Skeletal muscle tissue (tissue), 4 donors: Measurements from ENCODE around the gene IGFBP6. TPM values are rescaled to one million over a fixed set of nuclear protein-coding genes. Genes with fewer than 3 reads are reported as not detected.

Experiments used
- H3K27ac ChIP-seq: one replicate; pipeline ENCODE4 v1.7.0; 2013; ENCODE audit warnings: mild to moderate bottlenecking, low read depth, low read length, inconsistent platforms
- H3K27me3 ChIP-seq, 3 donors: one replicate each; pipeline ENCODE4 v1.7.0; 2013; ENCODE audit warnings: low read length in 3 of 3; ENCODE audit not compliant: control insufficient read depth in 3 of 3, insufficient read depth in 3 of 3
- H3K36me3 ChIP-seq, 3 donors: one replicate each; pipeline ENCODE4 v1.7.0; 2013; ENCODE audit warnings: low read length in 3 of 3; ENCODE audit not compliant: control insufficient read depth in 3 of 3, insufficient read depth in 3 of 3
- H3K4me1 ChIP-seq, 3 donors: one replicate each; pipeline ENCODE4 v1.7.0; 2013; ENCODE audit warnings: low read length in 3 of 3, mild to moderate bottlenecking in 3 of 3; ENCODE audit not compliant: control insufficient read depth in 3 of 3, insufficient read depth in 3 of 3
- H3K4me3 ChIP-seq, 3 donors: one replicate each; pipeline ENCODE4 v1.7.0; 2013; ENCODE audit warnings: low read length in 3 of 3
- H3K9ac ChIP-seq, 3 donors: one replicate each; pipeline ENCODE4 v1.7.0; 2013; ENCODE audit warnings: low read length in 3 of 3, mild to moderate bottlenecking in 3 of 3, moderate library complexity in 2 of 3, low read depth in 1 of 3
- H3K9me3 ChIP-seq, 3 donors: one replicate each; pipeline ENCODE4 v1.7.0; 2013; ENCODE audit warnings: low read length in 3 of 3; ENCODE audit not compliant: control insufficient read depth in 3 of 3
- total RNA-seq: library from RNA; depleted of rRNA; stranded (reverse); fragments of >200 nt; gene quantifications from one replicate; pipeline ENCODE4 v1.2.3, GENCODE V29; 2014
- donor health status: Osteomylitis.

The IGFBP6 gene
- total RNA-seq, 1 donor from 2014 or later = 89.8 TPM

DNA sequence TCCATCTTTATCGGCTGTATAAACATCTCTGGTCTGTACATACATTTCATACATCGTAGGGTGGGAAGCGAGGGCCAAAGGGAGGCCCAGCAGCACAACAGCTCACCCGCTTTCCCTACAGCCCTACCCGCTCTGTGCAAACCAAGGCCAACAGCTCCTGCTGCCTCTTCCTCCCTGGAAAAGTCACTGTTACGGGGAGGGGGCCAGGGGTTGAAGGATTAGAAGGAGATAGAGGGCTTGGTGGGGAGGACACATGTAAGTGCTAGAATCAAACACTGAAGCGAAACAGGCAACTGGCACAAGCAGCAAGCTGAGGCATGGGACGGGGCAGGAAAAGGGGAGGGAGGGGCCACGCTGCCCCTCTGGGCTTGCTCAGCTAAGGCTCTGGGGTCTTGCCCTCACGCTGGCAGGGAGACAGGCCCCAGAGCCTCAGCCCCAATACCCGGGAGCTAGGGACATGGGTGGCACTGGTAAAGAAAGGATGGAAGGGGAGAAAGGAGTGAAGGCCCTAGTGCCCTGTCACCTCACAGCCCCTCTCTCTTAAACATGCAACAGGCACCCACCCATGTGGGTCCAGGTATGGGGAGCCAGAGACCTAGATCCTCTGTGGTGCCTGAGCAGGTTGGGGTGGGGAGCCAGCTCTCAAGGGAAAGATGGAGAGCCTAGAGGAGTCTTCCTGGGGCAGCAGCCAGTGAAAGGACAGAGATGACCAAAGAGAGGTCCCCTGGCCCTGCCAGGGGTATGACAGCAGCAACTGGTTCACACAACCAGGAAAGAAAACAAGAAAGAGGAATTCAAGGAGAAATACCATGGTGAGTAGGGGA lies 32.6 kb upstream of the IGFBP6 start:
- peaks cover 44 to 47% (median 45%) of the 10 kb centered on the region in 3 donors for H3K36me3 ChIP-seq
- H3K4me1 ChIP-seq = peaks cover 72 to 77% (median 73%) of the 10 kb centered on the region in 3 donors
- H3K4me3 ChIP-seq = no peak overlapping the region
- no peaks in the 10 kb centered on the region for H3K27me3 ChIP-seq
- peak overlapping the region; percentile 58 for H3K27ac ChIP-seq
- peak overlapping the region in 1 of 3 donors; percentile 50 for H3K9ac ChIP-seq
- H3K9me3 ChIP-seq = no peaks in the 10 kb centered on the region

DNA sequence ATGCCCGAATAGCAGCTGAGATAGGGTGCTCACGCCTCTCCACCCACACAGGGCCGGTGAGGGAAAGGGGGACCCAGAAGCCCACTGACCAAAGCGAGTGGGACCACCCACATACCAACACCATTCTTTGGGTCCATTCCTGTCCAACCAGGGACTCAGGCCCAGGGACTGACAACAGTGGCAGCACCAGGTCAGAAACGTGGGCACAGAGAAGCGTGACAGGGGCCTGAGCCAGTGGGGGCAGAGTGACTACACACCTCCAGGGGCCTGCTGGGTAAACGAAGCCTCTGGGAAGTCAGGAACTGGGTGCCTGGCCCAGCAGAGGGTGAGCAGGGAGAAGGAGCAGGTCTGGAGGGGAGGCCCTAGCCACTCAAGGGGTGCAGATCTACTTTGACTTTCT lies 32.0 kb upstream of the IGFBP6 start:
- Histone ChIP-seq H3K27me3 (no peaks in the 10 kb centered on the region), H3K9ac (peak overlapping the region in 1 of 3 donors; percentile 68), H3K36me3 (peaks cover 39 to 41% (median 40%) of the 10 kb centered on the region in 3 donors), H3K4me1 (peaks cover 70 to 76% (median 73%) of the 10 kb centered on the region in 3 donors), H3K27ac (peak overlapping the region; percentile 58), H3K9me3 (no peaks in the 10 kb centered on the region), H3K4me3 (peak overlapping the region in 1 of 3 donors; percentile 67)

DNA sequence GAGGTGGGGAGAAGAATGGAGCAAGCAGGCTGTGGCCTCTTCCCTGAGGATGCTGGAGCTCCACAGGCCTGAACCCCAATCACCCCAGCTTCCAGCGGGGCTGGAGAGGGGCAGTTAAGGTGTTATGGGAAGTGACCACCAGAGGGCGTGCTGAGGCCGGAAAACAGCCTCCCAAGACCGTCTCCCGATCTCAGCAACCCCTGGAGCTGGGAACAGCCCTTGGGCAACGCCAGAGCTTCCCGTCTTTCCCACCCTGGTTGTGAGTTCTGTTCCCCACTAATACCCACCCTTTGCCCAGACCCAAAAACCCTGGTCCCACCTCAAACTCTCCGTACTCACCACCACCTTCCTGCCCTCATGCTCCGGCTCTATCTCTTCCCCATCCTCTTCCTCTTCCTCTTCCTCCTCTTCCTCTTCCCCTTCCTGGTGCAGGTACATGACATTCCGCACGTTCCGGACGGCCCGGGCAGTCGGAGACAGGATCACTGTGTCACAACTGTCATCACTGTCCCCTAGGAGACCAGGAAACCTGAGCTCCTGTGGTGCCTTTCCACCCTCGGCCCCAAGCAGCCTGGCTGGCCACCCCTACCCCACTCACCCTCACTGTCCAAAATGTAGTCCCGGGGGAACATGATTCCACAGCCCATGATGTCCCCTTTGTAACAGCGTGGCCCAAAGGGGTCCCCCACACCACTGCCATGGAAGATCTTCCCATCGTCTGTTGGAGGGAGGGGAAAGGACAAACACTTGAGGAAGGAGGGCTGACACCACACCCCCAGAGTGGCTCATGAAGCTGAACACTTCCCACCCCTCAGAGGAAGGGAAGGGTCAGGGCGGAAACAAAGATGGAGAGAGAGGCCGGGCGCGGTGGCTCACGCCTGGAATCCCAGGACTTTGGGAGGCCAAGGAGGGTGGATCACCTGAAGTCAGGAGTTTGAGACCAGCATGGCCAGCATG lies 31.2 kb upstream of the IGFBP6 start:
- peak overlapping the region; percentile 9 to 67 (median 45) for H3K4me3 ChIP-seq
- H3K9me3 ChIP-seq = no peaks in the 10 kb centered on the region
- H3K36me3 ChIP-seq = peaks cover 38 to 39% (median 39%) of the 10 kb centered on the region in 3 donors
- no peaks in the 10 kb centered on the region for H3K27me3 ChIP-seq
- H3K9ac ChIP-seq = peak overlapping the region; percentile 32 to 68 (median 63)
- H3K4me1 ChIP-seq = peaks cover 67 to 73% (median 72%) of the 10 kb centered on the region in 3 donors
- H3K27ac ChIP-seq = peak overlapping the region; percentile 75

DNA sequence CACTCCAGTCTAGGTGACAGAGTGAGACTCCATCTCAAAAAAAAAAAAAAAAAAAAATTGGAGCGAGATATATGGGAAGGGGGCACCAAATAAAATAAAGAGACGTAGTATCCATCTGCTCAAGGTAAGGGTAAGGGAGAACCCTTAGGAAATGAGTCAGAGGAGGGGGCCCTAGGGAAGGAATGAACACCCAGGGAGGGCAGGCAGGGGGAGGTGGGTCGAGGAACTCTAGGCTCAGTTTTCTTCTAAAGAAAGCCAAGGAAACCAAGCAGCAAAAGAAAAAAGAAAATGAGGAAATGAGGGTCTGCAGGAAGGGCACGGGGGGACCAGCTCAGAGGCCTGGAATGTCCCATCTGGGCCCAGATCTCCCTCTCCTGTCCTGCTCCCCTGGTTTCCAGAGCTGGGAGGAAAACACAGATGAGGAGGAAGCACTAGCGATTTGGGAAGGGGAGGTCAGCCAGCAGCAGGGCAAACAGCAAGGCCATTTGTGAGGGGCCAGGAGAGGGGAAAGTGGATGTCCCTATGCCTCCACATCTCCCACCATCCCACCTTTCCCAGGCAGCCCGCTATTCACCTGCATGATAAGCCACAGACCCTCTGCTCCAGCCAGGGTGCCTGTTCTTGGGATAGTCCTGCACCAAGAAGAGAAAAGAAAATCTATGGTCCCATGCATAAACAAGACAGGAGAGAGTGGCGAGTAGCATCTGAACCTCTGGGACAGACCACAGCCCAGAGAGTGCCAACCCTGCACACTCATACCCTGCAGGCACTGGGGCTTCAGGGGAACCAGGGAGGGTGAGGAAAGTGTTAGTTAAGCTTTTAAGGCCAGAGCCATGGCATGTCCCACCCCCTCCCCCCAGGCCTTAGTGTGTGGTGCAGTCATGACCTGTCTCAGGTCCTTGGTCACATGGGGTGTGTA lies 30.1 kb upstream of the IGFBP6 start:
- Histone ChIP-seq H3K4me3 (no peak overlapping the region), H3K27ac (peak overlapping the region; percentile 19), H3K9me3 (no peaks in the 10 kb centered on the region), H3K27me3 (no peaks in the 10 kb centered on the region), H3K9ac (peak overlapping the region in 1 of 3 donors; percentile 8), H3K4me1 (peaks cover 67 to 71% (median 70%) of the 10 kb centered on the region in 3 donors), H3K36me3 (peaks cover 30 to 33% (median 31%) of the 10 kb centered on the region in 3 donors)

DNA sequence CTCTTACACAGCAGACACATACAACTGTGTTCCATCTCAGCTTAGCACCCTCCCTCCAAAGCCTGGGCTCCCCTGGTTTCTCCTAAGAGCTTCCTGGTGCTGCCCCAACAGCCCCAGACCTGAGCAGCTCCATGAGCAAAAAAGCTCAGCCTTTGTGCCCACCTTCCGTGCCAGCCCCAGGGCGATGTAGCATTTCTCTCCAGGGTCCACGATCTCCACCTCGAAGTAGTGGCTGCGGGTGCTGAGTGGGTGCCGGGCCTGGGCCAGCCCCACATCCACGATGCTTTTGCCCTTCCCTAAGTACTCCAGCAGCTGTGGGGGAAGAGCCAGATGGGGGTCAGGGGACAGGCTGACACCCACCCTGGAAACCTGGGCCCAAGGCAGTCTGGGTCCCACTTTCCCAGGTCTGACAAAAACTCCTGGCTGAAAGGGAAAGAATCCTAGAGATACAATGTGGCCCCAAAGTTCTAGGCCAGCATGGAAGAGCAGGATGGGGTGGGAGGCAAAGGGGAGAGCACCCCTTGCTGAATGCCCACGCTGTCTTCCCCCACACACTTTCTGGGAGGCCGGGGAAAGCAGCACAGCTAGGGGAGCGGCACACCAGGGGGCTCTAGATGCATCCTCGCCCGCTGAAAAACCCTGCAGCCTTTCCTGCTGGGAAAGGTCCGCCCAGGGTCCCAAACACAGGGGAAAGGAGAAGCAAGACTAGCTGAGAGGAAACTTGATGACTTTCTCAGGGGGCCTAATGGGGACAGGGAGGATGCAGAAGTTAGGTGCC lies 29.3 kb upstream of the IGFBP6 start:
- Histone ChIP-seq H3K27ac (peak overlapping the region; percentile 29), H3K4me3 (no peak overlapping the region), H3K4me1 (peaks cover 65 to 70% (median 68%) of the 10 kb centered on the region in 3 donors), H3K9ac (no peak overlapping the region), H3K27me3 (no peaks in the 10 kb centered on the region), H3K9me3 (no peaks in the 10 kb centered on the region), H3K36me3 (peaks cover 21 to 26% (median 23%) of the 10 kb centered on the region in 3 donors)

DNA sequence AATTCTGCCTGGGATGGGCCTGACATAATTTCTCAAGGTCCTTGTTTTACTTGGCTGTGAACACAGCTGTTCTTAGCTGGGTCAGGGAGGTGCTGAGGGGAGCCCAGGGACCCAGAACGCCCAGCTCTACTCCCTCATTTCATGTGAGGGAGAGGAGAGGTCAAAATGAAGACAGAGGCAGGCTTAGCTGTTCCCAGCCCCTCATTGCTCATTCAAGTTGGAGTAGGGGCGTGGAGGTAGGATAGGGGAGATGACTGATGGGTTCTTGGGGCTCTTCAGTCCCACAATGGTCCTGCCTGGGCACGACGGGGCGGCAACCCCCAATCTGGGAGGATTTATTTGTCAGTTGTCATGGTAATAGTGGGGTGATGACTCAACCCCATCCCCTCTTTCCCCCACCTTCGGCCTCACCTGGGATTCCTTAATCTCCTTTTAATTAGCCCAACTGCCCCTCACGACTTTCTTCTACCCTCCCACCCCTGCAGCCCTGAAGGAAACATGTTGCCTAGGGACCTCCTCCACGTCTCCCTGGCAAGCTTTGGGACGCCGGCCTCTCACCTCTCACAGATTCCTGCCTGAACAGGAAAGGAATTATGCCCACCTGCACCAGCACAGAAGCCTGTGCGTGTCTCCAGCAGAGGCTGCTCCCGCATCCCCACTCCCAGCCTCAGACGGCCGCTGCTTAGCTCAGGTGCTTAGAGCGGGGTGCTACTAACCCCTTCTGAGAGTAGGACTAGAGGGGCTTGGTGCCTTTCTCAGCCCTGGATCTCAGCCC lies 28.5 kb upstream of the IGFBP6 start:
- Histone ChIP-seq H3K4me1 (peaks cover 65 to 67% (median 66%) of the 10 kb centered on the region in 3 donors), H3K36me3 (peaks cover 16 to 27% (median 19%) of the 10 kb centered on the region in 3 donors)

DNA sequence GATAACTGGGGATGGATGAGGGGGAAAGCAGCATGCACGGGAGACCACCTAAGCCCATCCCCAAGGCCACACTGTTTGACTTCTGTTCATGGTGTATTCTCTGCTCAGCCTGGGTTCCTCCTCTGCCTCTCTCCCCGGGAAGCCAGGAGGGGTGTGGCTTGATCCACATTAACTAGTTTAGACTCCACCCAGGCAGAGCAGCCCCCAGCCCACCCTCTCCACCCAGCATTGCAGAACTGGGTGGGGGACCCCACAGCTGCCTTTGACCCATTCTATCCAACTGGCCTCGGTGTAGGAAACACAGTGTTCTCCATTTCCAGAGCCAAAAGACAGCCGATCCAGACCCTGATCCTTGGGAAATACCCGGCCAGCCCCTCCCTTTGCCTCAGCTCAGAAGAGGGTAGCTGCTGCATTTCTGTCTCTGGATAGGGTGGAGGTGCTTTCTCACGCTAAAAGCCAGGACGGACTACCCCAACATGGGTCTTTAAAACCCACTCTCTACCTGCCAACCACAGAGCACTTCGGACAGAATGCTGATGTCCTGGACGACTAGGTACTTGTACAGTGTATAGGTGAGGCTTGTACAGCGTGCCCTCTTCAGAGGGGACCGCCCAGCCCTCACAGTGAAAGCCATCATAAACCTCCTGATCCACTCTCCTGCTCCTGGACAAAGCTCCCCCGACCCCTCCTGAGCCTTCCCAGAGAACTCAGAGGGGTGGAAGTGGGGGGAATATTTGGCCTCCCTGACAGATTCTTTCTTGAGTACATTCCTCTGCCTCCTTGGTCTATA lies 27.7 kb upstream of the IGFBP6 start:
- H3K4me1 ChIP-seq = peaks cover 62 to 65% (median 64%) of the 10 kb centered on the region in 3 donors

More for the DNA sequence above, 28.5 kb upstream of the IGFBP6 start:
- Histone ChIP-seq H3K27me3 (no peaks in the 10 kb centered on the region), H3K27ac (peak overlapping the region; percentile 29), H3K4me3 (no peak overlapping the region), H3K9me3 (no peaks in the 10 kb centered on the region), H3K9ac (peak overlapping the region in 1 of 3 donors; percentile 45)

More for the DNA sequence above, 27.7 kb upstream of the IGFBP6 start:
- no peaks in the 10 kb centered on the region for H3K9me3 ChIP-seq
- no peak overlapping the region for H3K4me3 ChIP-seq
- H3K9ac ChIP-seq = peak overlapping the region in 1 of 3 donors; percentile 45
- H3K27me3 ChIP-seq = no peaks in the 10 kb centered on the region
- H3K36me3 ChIP-seq = peaks cover 21 to 27% (median 23%) of the 10 kb centered on the region in 3 donors
- H3K27ac ChIP-seq = no peak overlapping the region
